WTC11 (cell line): ENCODE measurements around the gene GLYAT. TPM values are rescaled to one million over a fixed set of nuclear protein-coding genes. Genes with fewer than 3 reads are reported as not detected.

Experiments used
- ATAC-seq: fragments of 200-7000 bp; cut with Tn5 transposase; 2 replicates; pipeline ENCODE4 v1.10.0; 2021; ENCODE audit warnings: mild to moderate bottlenecking, moderate library complexity
- CTCF ChIA-PET: fragments of 300-600 bp; sonication (Branson Sonifier 250); formaldehyde crosslinking; loops from one replicate; lab custom pipeline; 2021; ENCODE audit warnings: antibody characterized with exemption; lab: Charles Lee
- POLR2A ChIA-PET: fragments of 350-600 bp; sonication (Branson Sonifier 250); formaldehyde crosslinking; loops from one replicate; lab custom pipeline; 2021; ENCODE audit warnings: antibody characterized with exemption; lab: Charles Lee
- DNase-seq: peaks from one replicate; pipeline ENCODE4 v3.0.0; 2021; ENCODE audit warnings: low spot score
- H3K27ac Mint-ChIP-seq: 2 replicates; pipeline ENCODE4 v1.8.0; 2021; ENCODE audit warnings: mixed read lengths
- H3K27me3 Mint-ChIP-seq: 2 replicates; pipeline ENCODE4 v1.8.0; 2021; ENCODE audit warnings: low read depth, mild to moderate bottlenecking, moderate library complexity, mixed read lengths
- H3K36me3 Mint-ChIP-seq: 2 replicates; pipeline ENCODE4 v1.8.0; 2021; ENCODE audit warnings: mixed read lengths
- H3K4me1 Mint-ChIP-seq: 2 replicates; pipeline ENCODE4 v1.8.0; 2022; ENCODE audit warnings: mixed read lengths
- H3K4me3 Mint-ChIP-seq: 2 replicates; pipeline ENCODE4 v1.8.0; 2021; ENCODE audit warnings: mild to moderate bottlenecking, moderate library complexity, mixed read lengths
- H3K9me3 Mint-ChIP-seq: 2 replicates; pipeline ENCODE4 v1.8.0; 2021; ENCODE audit warnings: mixed read lengths
- EMX1 ChIP-seq: fragments of 250-450 bp; sonication (Bioruptor Pico); IDR thresholded peaks from 2 replicates; pipeline ENCODE4 v1.8.0; 2021; ENCODE audit warnings: mild to moderate bottlenecking
- GABPB1 ChIP-seq: sonication (generic); formaldehyde crosslinking; IDR thresholded peaks from 2 replicates; pipeline ENCODE4 v1.8.1; 2023; ENCODE audit warnings: mild to moderate bottlenecking, missing genetic modification reagents
- GRHL2 ChIP-seq: fragments of 250-450 bp; sonication (Bioruptor Pico); IDR thresholded peaks from 2 replicates; pipeline ENCODE4 v1.8.0; 2022; ENCODE audit warnings: mild to moderate bottlenecking, moderate library complexity; ENCODE audit not compliant: insufficient replicate concordance, severe bottlenecking
- HMGA2 ChIP-seq: fragments of 250-450 bp; sonication (Bioruptor Pico); IDR thresholded peaks from 2 replicates; pipeline ENCODE4 v1.4.0; 2021; ENCODE audit warnings: mild to moderate bottlenecking, moderate library complexity
- JUN ChIP-seq: sonication (generic); formaldehyde crosslinking; IDR thresholded peaks from 2 replicates; pipeline ENCODE4 v1.8.0; 2023; ENCODE audit warnings: mild to moderate bottlenecking, missing genetic modification reagents
- MXD4 ChIP-seq: fragments of 250-450 bp; sonication (Bioruptor Pico); IDR thresholded peaks from 2 replicates; pipeline ENCODE4 v1.8.0; 2021; ENCODE audit warnings: mild to moderate bottlenecking, moderate library complexity, borderline replicate concordance
- RORB ChIP-seq: fragments of 250-450 bp; sonication (Bioruptor Pico); IDR thresholded peaks from 2 replicates; pipeline ENCODE4 v1.9.0; 2021; ENCODE audit warnings: mild to moderate bottlenecking
- SMAD3 ChIP-seq: sonication (generic); formaldehyde crosslinking; IDR thresholded peaks from 2 replicates; pipeline ENCODE4 v1.8.0; 2022; ENCODE audit warnings: missing genetic modification reagents, mild to moderate bottlenecking, borderline replicate concordance
- ZNF263 ChIP-seq: sonication (generic); formaldehyde crosslinking; IDR thresholded peaks from 2 replicates; pipeline ENCODE4 v1.8.1; 2022; ENCODE audit warnings: low read depth, mild to moderate bottlenecking, moderate library complexity, missing genetic modification reagents
- ZNF317 ChIP-seq: sonication (generic); formaldehyde crosslinking; IDR thresholded peaks from 2 replicates; pipeline ENCODE4 v1.8.1; 2023; ENCODE audit warnings: low read depth, mild to moderate bottlenecking, moderate library complexity, missing genetic modification reagents, borderline replicate concordance
- ZNF671 ChIP-seq: fragments of 250-450 bp; sonication (Bioruptor Pico); IDR thresholded peaks from 2 replicates; pipeline ENCODE4 v1.8.0; 2021; ENCODE audit warnings: mild to moderate bottlenecking
- total RNA-seq: library from RNA; stranded (reverse); gene quantifications from 3 replicates; pipeline ENCODE4 v1.2.3, GENCODE V29; 2021
- TF ChIP-seq, protein P1 (sequence below): fragments of 250-450 bp; sonication (Bioruptor Pico); IDR thresholded peaks from 2 replicates; pipeline ENCODE4 v1.9.0; 2021; ENCODE audit warnings: moderate library complexity, mild to moderate bottlenecking, inconsistent platforms, borderline replicate concordance
- TF ChIP-seq, protein P2 (sequence below): sonication (generic); formaldehyde crosslinking; IDR thresholded peaks from 2 replicates; pipeline ENCODE4 v1.8.0; 2023; ENCODE audit warnings: missing genetic modification reagents
- TF ChIP-seq, protein P3 (sequence below): sonication (generic); formaldehyde crosslinking; IDR thresholded peaks from 2 replicates; pipeline ENCODE4 v1.8.1; 2022; ENCODE audit warnings: mild to moderate bottlenecking, missing genetic modification reagents, moderate library complexity, borderline replicate concordance
- TF ChIP-seq, protein P4 (sequence below): sonication (generic); formaldehyde crosslinking; conservative IDR thresholded peaks from 2 replicates; pipeline ENCODE4 v1.8.1; 2022; ENCODE audit warnings: mild to moderate bottlenecking, missing genetic modification reagents
- TF ChIP-seq, protein P5 (sequence below): fragments of 250-450 bp; sonication (Bioruptor Pico); IDR thresholded peaks from 2 replicates; pipeline ENCODE4 v1.9.0; 2021; ENCODE audit warnings: mild to moderate bottlenecking, borderline replicate concordance
- TF ChIP-seq, protein P6 (sequence below): sonication (generic); formaldehyde crosslinking; conservative IDR thresholded peaks from 2 replicates; pipeline ENCODE4 v1.8.1; 2023; ENCODE audit warnings: mild to moderate bottlenecking, low read depth, missing genetic modification reagents, moderate library complexity
- TF ChIP-seq, protein P7 (sequence below): sonication (generic); formaldehyde crosslinking; IDR thresholded peaks from 2 replicates; pipeline ENCODE4 v1.8.1; 2023; ENCODE audit warnings: mild to moderate bottlenecking, missing genetic modification reagents, moderate library complexity
- TF ChIP-seq, protein P8 (sequence below): sonication (generic); formaldehyde crosslinking; IDR thresholded peaks from 2 replicates; pipeline ENCODE4 v1.8.0; 2022; ENCODE audit warnings: mild to moderate bottlenecking, missing genetic modification reagents

Gene GLYAT
- total RNA-seq, 1 experiment from 2014 or later, result not detected

DNA sequence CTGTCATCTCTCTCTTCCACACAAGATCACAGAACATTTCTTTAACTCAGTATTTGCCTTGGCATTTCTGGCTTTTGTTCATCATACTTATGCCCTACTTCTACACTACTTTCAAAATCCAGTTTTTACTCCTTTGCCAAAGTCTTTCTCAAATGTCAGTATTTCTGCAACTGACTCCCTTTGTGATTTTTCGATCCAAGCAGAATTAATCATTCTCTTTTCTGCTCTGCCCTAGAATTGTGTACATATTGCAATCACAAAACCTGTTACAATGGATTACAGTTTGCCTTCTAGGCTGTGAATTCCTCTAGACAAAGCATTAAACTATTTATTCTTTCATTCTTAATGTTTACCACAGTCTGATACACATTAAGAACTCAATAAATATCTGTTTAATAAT is 33.3 kb upstream of the GLYAT start:
- TF ChIP-seq MXD4 (CRISPR knock-in tag), result no peak
- TF ChIP-seq RORB, result no peak
- no peak for TF ChIP-seq HMGA2 (CRISPR knock-in tag)
- TF ChIP-seq, protein P1, sequence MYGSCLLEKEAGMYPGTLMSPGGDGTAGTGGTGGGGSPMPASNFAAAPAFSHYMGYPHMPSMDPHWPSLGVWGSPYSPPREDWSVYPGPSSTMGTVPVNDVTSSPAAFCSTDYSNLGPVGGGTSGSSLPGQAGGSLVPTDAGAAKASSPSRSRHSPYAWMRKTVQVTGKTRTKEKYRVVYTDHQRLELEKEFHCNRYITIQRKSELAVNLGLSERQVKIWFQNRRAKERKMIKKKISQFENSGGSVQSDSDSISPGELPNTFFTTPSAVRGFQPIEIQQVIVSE (CRISPR knock-in tag), result no peak
- TF ChIP-seq, protein P2, sequence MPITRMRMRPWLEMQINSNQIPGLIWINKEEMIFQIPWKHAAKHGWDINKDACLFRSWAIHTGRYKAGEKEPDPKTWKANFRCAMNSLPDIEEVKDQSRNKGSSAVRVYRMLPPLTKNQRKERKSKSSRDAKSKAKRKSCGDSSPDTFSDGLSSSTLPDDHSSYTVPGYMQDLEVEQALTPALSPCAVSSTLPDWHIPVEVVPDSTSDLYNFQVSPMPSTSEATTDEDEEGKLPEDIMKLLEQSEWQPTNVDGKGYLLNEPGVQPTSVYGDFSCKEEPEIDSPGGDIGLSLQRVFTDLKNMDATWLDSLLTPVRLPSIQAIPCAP (CRISPR knock-in tag), result no peak
- TF ChIP-seq, protein P3, sequence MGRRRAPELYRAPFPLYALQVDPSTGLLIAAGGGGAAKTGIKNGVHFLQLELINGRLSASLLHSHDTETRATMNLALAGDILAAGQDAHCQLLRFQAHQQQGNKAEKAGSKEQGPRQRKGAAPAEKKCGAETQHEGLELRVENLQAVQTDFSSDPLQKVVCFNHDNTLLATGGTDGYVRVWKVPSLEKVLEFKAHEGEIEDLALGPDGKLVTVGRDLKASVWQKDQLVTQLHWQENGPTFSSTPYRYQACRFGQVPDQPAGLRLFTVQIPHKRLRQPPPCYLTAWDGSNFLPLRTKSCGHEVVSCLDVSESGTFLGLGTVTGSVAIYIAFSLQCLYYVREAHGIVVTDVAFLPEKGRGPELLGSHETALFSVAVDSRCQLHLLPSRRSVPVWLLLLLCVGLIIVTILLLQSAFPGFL (CRISPR knock-in tag), result no peak
- TF ChIP-seq, protein P4, sequence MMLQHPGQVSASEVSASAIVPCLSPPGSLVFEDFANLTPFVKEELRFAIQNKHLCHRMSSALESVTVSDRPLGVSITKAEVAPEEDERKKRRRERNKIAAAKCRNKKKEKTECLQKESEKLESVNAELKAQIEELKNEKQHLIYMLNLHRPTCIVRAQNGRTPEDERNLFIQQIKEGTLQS (CRISPR knock-in tag), result no peak
- TF ChIP-seq, protein P5, sequence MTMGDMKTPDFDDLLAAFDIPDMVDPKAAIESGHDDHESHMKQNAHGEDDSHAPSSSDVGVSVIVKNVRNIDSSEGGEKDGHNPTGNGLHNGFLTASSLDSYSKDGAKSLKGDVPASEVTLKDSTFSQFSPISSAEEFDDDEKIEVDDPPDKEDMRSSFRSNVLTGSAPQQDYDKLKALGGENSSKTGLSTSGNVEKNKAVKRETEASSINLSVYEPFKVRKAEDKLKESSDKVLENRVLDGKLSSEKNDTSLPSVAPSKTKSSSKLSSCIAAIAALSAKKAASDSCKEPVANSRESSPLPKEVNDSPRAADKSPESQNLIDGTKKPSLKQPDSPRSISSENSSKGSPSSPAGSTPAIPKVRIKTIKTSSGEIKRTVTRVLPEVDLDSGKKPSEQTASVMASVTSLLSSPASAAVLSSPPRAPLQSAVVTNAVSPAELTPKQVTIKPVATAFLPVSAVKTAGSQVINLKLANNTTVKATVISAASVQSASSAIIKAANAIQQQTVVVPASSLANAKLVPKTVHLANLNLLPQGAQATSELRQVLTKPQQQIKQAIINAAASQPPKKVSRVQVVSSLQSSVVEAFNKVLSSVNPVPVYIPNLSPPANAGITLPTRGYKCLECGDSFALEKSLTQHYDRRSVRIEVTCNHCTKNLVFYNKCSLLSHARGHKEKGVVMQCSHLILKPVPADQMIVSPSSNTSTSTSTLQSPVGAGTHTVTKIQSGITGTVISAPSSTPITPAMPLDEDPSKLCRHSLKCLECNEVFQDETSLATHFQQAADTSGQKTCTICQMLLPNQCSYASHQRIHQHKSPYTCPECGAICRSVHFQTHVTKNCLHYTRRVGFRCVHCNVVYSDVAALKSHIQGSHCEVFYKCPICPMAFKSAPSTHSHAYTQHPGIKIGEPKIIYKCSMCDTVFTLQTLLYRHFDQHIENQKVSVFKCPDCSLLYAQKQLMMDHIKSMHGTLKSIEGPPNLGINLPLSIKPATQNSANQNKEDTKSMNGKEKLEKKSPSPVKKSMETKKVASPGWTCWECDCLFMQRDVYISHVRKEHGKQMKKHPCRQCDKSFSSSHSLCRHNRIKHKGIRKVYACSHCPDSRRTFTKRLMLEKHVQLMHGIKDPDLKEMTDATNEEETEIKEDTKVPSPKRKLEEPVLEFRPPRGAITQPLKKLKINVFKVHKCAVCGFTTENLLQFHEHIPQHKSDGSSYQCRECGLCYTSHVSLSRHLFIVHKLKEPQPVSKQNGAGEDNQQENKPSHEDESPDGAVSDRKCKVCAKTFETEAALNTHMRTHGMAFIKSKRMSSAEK (CRISPR knock-in tag), result no peak
- no peak for TF ChIP-seq SMAD3 (CRISPR knock-in tag)
- TF ChIP-seq JUN (CRISPR knock-in tag), result no peak
- TF ChIP-seq GRHL2 (CRISPR knock-in tag), result no peak
- TF ChIP-seq GABPB1 (CRISPR knock-in tag), result no peak
- TF ChIP-seq EMX1 (CRISPR knock-in tag), result no peak
- TF ChIP-seq, protein P6, sequence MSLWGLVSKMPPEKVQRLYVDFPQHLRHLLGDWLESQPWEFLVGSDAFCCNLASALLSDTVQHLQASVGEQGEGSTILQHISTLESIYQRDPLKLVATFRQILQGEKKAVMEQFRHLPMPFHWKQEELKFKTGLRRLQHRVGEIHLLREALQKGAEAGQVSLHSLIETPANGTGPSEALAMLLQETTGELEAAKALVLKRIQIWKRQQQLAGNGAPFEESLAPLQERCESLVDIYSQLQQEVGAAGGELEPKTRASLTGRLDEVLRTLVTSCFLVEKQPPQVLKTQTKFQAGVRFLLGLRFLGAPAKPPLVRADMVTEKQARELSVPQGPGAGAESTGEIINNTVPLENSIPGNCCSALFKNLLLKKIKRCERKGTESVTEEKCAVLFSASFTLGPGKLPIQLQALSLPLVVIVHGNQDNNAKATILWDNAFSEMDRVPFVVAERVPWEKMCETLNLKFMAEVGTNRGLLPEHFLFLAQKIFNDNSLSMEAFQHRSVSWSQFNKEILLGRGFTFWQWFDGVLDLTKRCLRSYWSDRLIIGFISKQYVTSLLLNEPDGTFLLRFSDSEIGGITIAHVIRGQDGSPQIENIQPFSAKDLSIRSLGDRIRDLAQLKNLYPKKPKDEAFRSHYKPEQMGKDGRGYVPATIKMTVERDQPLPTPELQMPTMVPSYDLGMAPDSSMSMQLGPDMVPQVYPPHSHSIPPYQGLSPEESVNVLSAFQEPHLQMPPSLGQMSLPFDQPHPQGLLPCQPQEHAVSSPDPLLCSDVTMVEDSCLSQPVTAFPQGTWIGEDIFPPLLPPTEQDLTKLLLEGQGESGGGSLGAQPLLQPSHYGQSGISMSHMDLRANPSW, result no peak
- no peak for TF ChIP-seq ZNF671 (CRISPR knock-in tag)
- TF ChIP-seq ZNF263 (CRISPR knock-in tag), result no peak
- TF ChIP-seq, protein P7, sequence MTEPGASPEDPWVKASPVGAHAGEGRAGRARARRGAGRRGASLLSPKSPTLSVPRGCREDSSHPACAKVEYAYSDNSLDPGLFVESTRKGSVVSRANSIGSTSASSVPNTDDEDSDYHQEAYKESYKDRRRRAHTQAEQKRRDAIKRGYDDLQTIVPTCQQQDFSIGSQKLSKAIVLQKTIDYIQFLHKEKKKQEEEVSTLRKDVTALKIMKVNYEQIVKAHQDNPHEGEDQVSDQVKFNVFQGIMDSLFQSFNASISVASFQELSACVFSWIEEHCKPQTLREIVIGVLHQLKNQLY (CRISPR knock-in tag), result no peak
- TF ChIP-seq, protein P8, sequence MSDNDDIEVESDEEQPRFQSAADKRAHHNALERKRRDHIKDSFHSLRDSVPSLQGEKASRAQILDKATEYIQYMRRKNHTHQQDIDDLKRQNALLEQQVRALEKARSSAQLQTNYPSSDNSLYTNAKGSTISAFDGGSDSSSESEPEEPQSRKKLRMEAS (CRISPR knock-in tag), result no peak
- TF ChIP-seq ZNF317 (CRISPR knock-in tag), result no peak
- no peak for DNase-seq
- H3K27ac Mint-ChIP-seq, result no peak overlapping the region
- peaks cover 22% of the 10 kb centered on the region for H3K36me3 Mint-ChIP-seq
- no peaks in the 10 kb centered on the region; the same call in 1 of the 2 replicates for H3K27me3 Mint-ChIP-seq
- no peaks in the 10 kb centered on the region for H3K4me1 Mint-ChIP-seq
- POLR2A ChIA-PET, result no interaction called here
- no peak overlapping the region for H3K4me3 Mint-ChIP-seq
- CTCF ChIA-PET, result no interaction called here
- peaks cover 72% of the 10 kb centered on the region for H3K9me3 Mint-ChIP-seq
- ATAC-seq, result no peak
